Fibroblast of upper back skin (primary cell): Measurements from ENCODE around the gene RALGPS2.
"Not testable (repeated sequence)": the region's sequence is repeated elsewhere in the genome, so short reads cannot be mapped to it uniquely, and the experiment has no call there.

Source experiments
- DNase-seq: peaks from one replicate; pipeline ENCODE4 v3.0.0-alpha.2; 2013

Gene RALGPS2

DNA sequence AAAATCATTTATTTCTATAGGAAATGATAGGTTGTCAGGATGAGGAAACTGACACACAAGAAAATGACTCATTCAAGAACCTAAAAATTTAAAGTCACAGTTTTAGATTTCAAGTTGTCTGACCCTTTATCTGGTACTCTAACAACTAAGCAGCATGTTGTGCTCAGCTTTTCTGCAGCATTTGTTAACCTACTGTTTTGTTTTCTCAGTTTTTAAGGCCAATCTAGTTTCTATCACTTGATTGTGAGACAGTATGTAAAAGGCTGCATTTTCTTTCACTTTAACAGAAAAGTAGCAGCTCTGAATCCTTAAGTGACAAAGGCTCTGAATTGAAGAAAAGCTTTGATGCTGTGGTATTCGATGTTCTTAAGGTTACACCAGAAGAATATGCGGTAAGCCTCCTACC is 59.1 kb downstream of the RALGPS2 start:
- DNase-seq = peak; percentile 7

DNA sequence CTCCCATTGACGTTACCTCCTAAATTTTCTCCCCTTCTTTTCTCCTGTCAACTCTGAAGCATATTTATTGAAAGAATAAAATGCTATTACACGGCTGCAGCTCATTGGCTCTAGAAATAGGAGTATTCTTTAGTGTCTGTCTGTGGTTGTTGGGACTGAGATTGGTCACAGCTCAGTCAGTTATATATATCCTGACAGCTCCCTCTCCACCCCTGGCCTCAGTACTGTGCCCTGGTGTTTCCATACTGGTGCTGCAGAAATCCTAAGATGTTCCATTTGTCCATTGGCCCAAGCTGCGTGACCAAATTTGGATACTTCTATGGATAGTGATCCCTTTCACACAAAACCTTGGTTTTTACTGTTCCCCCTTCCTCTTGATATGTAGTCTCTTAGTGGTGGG is 67.3 kb downstream of the RALGPS2 start:
- no peak for DNase-seq

DNA sequence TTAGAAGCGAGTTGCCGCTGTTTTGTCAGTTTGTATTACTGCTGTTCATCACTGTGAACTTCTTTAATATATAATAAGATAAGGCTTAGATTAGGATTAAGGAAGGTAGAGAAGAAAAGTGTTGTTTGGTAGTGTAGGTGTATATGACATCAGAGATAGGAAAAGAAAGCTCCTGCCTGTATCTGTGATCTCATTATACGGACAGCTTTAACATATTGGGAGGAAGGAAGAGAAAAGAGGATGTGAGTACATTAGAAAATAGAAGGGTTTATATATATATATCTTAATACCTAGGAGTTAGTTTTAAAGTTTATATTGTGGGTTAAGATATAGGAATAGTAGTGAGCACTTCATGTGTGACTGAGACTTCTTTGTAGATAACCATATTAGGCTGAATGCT is 71.0 kb downstream of the RALGPS2 start:
- DNase-seq = no peak

DNA sequence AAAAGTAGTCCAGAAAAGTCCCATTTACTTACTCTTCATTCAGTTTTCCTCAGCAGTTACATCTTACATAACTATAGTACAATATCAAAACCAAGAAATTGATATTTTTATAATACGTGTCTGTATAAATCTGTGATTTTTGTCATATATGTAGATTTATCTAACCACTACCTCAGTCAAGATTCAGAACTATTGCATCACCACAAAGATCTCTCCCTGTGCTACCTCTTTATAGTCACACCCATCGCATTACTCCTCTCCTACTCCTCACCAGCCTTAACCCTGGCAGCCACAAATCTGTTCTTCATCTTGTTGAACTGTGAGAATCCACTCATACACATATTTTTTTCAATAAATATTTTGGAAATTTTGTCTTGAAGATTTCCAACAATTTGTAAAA is 72.5 kb downstream of the RALGPS2 start:
- DNase-seq = no peak

DNA sequence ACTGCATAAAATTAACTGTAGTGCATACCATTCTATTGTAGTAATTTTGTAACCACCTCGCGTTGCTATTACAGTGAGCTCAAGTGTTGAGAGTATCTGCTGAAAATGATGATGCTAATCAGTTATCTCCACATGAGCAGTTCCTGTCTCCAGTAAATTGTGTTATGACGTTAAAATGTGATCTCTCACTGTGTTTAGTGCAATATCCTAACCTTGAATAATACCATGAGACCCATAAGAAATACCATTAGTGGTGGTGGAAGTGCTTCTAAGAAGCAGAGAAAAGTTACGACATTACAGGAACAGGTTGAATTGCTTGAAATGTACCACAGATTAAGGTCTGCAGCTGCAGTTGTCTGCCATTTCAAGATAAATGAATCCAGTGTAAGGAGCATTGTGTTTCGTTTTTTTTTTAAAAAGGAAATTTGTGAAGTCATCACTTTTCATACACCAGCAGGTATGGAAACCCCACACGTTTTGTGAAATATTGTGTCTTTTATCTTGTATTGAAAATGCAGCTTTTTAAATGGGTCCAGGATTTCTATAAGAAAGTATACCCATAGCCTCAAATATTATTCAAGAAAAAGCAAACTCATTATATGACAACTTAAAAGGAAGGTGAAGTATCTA is 73.3 kb downstream of the RALGPS2 start:
- no peak for DNase-seq

DNA sequence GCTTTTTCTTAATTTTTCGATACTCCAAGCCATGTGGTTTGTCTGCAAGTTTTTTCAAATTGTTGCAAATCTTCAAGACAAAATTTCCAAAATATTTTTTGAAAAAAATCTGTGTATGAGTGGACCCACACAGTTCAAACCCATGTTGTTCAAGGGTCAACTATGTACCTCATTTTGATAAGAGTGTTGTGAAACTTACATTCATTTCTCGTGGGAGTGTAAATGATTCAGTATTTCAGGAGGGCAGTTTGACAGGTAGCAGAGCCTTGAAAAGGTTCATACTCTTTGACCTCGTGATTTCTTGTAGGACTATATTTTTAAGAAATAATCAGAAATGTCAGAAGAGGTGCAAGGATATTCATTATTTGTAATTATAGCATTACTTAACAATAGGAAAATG is 77.8 kb downstream of the RALGPS2 start:
- no peak for DNase-seq

DNA sequence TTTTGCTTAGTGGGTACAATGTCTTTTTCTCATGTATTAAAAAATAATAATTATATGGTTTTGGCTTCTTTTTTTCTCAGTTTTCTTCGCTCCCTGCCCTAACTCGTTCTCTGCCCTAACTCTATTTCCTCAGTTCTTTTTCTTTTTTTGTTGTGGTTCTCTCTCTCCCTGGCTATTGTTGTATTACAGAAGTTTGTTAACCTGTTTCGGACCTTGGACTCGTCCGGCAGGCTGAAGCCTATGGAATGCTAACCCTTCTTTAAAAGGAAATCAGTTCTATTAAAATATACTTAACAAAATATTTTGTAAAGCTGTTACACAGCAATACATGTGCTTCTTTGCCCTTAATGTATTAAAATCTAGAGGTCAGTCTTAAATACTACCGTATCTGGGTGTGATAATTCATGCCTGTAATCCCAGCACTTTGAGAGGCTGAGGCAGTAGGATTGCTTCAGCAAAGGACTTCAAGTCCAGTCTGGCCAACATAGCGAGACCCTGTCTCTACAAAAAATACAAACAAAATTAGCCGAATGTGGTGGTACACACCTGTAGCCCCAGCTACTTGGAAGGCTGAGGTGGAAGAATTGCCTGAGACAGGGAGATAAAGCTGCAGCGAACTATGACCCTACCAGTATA is 81.7 kb downstream of the RALGPS2 start:
- DNase-seq = no peak

DNA sequence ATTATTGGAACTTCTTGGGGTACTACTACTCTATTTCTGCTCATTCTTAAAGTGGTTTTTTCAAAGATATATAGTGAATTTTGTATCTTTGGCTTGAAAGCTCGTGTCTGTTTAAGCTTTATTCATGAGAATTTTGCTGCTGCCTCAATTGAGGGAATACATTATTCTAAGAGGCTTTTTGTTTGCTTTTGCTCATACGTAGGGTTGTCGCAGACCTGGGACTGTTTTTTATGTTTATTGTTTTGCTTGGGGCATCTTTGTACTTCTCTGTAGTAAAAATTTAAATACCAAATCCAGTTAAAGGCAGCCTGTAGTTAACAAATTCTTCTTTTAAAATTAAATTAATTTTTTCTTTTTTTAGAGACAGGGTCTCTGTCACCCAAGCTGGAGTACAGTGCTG is 83.5 kb downstream of the RALGPS2 start:
- DNase-seq = no peak

DNA sequence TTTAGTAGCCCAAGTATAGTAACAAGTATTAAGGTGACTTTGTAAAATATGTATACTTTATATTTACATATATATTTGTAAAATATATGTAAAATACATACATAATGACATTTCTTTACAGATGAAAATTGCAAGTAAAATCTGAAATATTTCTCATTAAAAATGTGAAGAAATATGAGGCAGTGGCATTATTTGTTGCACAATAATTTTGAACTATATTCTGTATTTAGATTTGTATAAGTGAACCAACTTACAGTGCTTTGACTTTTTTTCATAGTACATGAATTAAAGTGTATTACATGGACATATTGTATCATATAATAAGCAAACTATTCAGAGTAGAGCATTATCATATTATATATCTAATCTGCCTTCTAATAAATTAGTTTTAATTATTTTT is 85.5 kb downstream of the RALGPS2 start:
- no peak for DNase-seq

DNA sequence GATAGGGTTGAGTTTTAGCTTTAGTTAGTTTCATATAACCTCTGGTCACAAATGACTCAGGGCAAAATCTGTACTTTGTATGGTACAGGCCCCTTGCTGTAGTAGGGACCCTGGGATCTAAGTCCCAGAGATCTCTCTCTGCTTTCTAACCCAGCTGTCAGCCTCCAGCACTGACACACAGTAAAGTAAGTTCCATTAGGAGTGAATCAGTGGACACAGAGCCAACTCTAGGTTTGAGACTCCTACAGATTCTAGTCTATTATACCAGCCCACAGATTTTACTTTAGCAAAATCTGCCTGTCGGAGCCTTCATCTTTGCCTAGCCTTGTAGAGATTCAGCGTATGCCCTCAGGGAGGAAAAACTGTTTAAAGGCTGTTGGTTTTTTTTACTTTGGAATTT is 93.4 kb downstream of the RALGPS2 start:
- peak; percentile 60 for DNase-seq

DNA sequence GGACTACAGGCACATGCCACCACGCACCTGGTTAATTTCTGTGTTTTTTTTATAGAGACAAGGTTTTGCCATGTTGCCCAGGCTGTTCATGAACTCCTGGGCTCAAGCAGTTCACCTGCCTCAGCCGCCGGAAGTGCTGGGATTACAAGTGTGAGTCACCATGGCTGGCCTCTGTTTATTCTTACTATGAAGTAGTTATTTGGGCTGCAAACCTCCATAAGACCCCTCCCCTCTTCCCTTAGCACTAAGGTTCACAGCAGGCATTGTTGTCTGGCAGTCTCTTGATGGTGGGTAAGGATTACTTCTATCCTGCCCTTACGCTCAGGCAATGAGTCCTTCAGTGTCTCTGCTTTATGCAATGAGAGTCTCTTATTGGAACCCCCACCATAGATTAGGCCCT is 94.1 kb downstream of the RALGPS2 start:
- no peak for DNase-seq

DNA sequence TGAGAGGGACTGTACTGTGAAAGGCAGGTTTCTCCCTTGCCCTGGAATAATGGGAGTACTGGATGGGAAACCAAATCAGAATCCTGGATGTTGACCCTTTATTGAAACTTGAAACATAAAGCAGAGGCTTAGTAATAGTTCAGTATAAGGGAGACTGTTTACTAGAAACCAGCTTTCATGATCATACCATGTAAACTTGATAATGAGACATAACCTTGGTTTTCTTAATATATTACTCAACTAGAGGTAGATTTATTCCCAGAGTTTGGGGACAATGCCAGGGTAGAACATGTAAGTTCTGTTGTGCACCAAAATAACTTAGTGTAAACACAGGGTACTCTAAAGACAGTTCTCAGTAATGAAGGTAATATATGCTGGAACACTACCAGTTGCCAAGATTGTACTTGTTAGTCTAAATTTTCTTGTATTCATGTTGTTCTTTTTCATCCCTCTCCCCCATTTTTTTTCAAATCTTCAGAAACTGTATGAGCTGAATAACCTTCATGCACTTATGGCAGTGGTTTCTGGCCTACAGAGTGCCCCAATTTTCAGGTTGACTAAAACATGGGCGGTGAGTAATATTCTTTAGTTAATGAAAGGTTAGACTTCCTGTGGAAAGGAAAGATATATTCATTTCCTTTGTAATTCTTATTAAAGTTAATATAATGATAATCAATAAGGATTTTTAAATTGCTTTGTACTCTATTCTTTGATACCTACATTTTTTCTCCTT is 96.3 kb downstream of the RALGPS2 start:
- no peak for DNase-seq

DNA sequence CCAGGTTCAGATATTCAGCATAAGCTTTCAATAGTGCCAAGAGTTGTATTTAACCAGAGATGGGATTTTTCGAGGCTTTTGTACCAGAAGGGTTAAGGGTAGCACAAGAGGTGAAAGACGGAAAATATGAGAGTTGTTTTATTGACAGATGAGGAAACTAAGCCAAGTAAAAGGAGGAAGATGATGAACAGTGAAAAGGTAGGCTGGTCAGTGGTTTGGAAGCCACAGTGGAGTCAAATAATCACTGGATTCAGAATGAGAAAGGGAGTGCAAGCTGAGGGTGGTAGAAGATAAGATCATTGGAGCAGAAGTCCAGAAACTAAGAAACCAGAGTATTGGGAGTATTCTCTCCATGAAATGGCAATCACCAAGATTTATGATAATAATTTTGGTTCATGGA is 100.1 kb downstream of the RALGPS2 start:
- no peak for DNase-seq

DNA sequence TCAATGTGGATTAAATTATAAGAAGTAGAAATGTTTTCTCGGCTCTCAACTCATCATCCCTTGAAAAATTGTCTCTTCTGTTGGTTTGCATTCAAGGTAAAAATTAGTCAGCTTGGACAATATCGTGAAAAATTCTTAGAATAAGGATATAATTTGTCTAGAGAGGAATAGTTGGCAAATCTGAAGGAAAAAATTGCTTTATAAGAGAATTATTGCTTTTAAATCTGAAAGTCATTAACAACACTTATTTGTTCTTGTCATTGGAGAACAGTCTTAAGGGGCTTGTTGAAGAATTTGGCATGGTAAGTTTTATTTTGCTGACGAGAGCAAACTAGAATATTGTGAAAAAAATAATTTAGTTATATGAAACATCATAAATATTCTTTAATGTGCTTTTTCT is 119.4 kb downstream of the RALGPS2 start:
- DNase-seq = no peak

DNA sequence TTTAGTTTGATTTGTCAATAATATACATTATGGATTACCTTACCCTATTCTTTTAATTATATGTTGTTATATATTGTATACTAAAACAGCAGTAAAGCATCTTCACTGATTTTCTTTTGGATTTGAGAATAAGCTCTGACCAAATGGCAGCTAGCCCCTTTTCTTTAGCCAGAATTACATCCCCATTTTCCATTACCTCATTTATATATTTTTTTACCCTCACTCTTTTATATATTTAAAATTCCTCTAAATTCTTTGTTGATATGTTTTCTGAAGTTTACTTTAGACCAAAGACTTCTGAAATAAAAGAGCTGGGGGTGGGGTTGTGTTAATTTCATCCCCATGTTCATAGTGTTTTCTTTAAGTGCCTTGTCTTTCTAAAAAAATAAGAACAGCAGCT is 121.3 kb downstream of the RALGPS2 start:
- no peak for DNase-seq

DNA sequence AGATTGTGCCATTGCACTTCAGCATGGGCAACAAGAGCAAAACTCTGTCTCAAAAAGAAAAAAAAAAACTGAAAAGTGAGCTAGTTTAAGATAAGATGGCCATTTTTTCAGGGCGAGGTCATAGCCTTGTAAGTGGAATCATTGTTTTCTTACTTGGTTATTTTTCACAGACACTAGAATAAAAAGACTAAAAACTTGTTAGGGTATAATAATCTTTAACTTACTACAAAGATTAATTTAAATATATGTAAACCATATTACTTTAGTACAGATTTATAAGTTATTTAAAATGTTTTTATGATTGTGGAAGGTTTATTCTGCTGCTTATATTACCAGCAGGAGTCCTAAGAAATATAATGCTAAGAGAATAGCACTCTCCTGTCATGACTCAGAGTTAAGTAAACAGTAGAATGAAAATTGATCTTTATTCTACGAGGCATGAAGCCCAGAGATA is 122.4 kb downstream of the RALGPS2 start:
- DNase-seq = peak; percentile 57

DNA sequence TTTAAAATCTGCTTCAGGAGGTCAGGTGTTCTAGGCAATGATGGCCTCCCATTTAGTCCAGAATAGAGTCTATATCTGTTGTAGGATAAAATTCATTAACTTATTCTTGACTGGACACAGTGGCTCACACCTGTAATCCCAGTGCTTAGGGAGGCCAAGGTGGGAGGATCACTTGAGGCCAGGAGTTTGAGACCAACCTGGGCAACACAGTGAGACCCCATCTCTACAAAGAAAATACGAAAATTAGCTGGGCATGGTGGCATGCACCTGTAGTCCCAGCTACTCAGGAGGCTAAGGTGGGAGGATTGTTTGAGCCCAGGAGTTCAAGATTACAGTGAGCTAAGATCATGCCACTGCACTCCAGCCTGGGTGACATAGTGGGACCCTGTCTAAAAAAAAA is 122.9 kb downstream of the RALGPS2 start:
- DNase-seq = not testable (repeated sequence)

DNA sequence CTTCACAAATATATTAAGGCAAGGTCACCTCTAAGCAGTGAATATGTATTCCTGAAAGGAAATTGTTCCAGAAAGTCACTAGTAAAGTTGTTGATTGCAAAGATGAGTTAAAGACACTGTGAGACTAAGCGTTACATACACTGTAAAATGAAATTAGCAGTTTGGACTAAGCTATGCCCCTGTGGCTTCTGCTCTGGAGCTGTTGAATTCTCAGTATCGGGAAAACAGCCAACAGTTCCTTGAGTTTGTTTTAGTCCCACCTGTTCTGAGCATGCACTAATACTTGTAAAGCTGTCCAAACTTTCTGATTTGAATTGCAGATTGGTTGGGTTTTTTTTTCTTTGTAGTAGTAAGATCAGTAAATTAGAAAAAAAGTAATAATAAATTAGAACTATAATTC is 124.9 kb downstream of the RALGPS2 start:
- no peak for DNase-seq

DNA sequence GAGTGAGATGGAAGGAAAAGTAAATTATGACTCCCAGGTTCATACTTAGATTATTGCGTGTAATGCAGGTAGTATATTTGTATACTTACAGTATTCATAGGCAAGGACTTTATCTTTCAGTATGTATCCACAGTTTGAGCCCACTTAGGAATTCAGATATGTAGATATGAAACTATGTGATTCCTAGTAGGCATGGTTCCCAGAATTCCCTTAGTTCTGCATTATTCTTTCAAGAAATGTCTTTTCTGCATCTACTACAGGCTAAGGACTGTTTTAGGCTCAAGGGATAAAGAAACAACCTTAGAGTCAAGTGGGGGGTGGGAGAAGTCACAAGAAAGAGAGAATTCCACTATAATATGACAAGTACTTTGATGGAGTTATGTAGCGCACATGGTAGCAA is 132.1 kb downstream of the RALGPS2 start:
- no peak for DNase-seq

DNA sequence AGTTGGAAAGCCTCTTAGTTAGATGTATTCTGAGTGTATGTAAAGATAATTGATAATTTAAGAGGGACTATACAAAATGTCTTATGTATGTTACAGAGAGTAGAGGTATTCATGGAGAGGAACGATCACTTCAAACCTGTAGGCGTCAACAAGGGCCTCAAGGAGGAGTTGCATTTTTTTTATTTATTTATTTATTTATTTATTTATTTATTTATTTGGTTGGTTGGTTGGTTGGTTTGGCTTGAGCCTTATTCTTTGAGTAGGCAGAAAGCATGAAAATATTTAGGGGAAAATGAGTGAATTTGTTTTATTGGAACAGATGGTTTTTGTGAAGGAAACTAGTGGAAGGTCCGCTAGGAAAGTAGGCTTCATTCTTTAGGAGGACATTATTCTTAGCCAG is 137.4 kb downstream of the RALGPS2 start:
- no peak for DNase-seq

DNA sequence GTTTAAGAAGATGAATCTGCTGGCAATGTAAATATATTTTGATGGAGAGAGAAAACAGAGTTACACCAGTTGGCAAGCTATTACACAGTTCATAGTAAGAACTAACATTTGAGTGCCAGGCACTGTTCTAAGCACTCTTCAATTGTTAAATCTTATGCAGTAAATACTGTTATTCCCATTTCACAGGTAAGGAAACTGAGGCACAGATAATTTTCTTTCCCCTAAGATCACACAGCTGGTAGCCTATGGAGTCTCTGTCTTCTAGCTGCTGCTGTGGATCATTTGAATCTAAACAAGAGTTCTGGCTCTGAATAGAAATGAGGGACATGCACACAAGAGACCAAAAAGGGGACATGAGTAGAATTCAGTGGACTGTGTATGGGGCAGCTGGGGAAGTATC is 137.8 kb downstream of the RALGPS2 start:
- no peak for DNase-seq

DNA sequence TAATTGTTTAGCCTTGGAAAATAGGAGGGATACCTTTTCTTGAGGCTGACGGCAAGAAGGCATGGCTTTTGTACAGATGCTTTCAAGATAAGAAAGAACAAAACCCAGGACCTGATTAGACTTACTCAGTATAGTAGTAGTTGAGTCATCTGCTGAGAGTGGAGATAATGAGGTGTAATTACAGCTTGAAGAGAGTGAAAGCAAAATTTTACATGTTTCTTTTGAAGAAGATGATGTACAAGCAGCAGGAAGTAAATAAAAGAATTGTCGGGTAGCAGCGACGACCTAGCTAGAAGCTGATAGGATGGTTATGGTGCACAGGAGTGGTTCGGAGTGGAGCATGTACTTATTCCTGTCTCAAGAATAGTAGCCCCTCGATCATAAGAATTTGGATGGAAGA is 139.3 kb downstream of the RALGPS2 start:
- no peak for DNase-seq

DNA sequence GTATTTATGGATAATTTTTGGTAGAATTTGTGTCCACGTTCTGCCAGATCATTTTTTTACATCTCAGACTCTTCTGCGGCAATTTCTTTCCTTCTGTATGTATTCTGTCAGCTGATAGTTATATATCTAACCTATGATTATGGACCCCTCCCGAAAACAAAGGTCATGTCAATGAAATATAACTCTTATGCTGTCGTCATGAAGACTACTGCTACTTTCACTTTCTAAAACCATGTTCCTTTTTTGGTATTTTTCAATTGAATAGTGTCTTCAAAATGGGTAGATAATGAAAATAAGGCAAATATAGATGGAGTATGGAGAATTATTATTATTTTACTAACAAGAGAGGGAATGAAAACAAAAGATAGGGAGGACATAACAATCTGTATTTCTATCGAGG is 142.6 kb downstream of the RALGPS2 start:
- peak; percentile 12 for DNase-seq

DNA sequence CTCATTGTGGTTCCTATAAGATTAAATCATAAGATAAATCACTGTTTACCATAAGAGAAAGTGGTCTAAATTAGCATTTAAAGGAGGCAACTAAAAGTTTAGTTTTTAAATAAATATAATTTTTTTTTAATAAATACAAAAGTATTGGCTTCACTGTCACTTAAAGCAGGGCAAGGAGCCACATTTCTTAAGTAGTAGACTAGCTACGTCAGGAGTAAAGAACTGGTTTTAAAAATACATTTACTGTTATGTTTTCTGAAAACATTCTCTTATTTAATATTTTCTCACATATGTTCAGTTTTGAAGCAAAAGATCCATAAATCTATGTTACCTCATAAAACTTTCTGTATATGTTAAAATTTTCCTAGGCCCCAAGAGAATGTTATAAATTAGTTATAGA is 143.7 kb downstream of the RALGPS2 start:
- no peak for DNase-seq
